B cell (primary cell): ENCODE data around the gene VPS26B.
"Not testable (repeated sequence)": the region's sequence is repeated elsewhere in the genome, so short reads cannot be mapped to it uniquely, and the experiment has no call there.

ENCODE experiments used
- CTCF ChIP-seq: fragments of 200-600 bp; IDR thresholded peaks from one replicate; pipeline ENCODE4 v1.8.0; 2022; ENCODE audit warnings: antibody characterized with exemption, mild to moderate bottlenecking
- EZH2 ChIP-seq: IDR thresholded peaks from 2 replicates; pipeline ENCODE4 v1.6.1; 2012; ENCODE audit warnings: borderline replicate concordance, low read depth, mild to moderate bottlenecking, moderate library complexity, low read length; ENCODE audit not compliant: insufficient read depth, poor library complexity, severe bottlenecking

DNA sequence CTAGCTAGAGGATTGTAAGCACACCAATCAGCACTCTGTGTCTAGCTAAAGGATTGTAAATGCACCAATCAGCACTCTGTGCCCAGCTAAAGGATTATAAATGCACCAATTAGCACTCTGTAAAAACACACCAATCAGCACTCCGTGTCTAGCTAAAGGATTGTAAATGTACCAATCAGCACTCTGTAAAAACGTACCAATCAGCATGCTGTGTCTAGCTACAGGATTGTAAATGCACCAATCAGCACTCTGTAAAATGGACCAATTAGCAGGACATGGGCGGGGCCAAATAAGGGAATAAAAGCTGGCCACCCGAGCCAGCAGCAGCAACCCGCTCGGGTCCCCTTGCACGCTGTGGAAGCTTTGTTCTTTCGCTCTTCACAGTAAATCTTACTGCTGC, 36.4 kb upstream of the VPS26B start:
- TF ChIP-seq CTCF, EZH2: not testable (repeated sequence)
